ENCODE data around the gene INPP5A. TPM values are rescaled to one million over a fixed set of nuclear protein-coding genes. Genes with fewer than 3 reads are reported as not detected.
A peak's percentile ranks its signal among the peaks of the same experiment; 100 is the strongest.
"Not testable (repeated sequence)": the region's sequence is repeated elsewhere in the genome, so short reads cannot be mapped to it uniquely, and the experiment has no call there.

Gene INPP5A
- polyA plus RNA-seq, 6 donors from 2014 or later = 1.3 to 6.7 (median 2.1) TPM

DNA sequence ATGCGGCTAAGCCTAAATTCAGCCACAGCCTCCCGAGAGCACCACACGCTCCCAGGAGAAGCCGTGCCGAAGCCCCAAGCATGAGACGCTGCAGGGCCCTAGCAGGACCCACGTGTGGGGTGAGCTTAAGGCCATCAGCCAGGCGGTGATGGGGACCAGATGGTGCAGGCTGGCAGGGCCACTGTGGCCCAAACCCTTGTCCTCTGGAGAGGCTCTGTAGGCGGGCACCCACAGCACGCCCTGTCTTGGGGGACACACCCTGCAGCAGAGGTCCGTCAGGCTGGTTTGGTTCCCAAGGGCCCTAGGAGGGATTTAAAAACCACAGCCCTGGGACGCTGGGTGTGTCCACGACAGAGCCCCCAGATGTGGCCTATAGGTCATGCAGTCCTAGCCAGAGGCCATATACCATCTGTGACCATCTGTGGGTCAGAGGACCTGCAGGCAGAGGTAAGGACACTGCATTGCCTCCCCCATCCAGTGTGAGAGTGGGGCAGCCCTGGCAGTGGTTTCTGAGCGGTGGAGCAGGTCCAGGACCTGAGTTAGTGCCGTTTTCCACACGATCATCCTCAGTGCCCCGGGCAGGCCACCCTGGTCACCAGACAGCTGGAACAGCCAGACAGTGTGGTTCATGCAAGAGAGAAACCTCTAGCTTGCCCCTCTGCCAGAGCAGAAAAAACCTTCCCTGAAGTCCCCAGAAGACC is 39.6 kb upstream of the INPP5A start:
- Mint-ChIP-seq H3K27me3 (peaks cover 24 to 49% (median 27%) of the 10 kb centered on the region in 3 donors), H3K4me1 (no peaks in the 10 kb centered on the region), H3K9me3 (no peaks in the 10 kb centered on the region), H3K4me3 (no peak overlapping the region), H3K36me3 (no peaks in the 10 kb centered on the region), H3K27ac (no peak overlapping the region)
- no peak for DNase-seq
- no peak for ATAC-seq (ENCODE audit: low read depth in 2 of 2)

DNA sequence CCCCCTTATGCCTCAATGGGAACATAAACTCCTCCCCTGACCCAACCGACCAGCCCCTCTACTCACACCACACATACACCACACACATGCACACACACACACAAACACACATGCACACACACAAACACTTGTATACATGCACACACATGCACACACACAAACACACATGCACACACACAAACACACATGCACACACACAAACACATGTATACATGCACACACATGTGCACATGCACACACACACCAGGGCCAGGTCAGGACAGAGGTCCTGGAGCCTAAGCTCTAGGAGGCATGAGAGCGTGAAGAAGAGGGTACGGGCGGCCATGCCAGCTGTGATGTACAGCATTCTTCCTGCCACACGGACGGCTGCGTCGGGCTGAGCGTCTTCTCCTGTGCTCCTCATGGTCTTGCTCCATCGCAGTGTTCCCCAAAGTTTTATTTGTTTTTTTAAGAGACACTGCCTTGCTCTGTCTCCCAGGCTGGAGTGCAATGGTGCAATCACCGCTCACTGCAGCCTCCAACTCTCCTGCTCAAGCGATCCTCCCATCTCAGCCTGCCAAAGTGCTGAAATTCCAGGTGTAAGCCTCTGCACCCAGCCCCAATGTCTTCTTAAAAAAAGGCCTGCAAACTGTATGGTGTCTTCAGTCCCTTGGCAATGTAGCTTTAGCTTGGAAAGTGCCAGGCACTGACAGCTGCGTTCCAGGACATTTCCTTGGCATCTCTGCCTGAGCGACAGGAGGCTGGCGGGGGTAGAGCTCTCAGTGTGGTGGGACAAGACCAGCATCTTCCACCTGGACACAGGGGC is 38.8 kb upstream of the INPP5A start:
- no peaks in the 10 kb centered on the region for H3K9me3 Mint-ChIP-seq
- peak overlapping the region in 1 of 8 donors; percentile 53 for H3K4me3 Mint-ChIP-seq
- no peak overlapping the region for H3K27ac Mint-ChIP-seq
- no peak for DNase-seq
- no peaks in the 10 kb centered on the region for H3K36me3 Mint-ChIP-seq
- peaks cover 21 to 49% (median 27%) of the 10 kb centered on the region in 3 donors for H3K27me3 Mint-ChIP-seq
- no peaks in the 10 kb centered on the region for H3K4me1 Mint-ChIP-seq
- no peak for ATAC-seq (ENCODE audit: low read depth in 2 of 2)

GRCh38 chr10:132499367-132499685 is 38.3 kb upstream of the INPP5A start:
- peaks cover 21 to 48% (median 27%) of the 10 kb centered on the region in 3 donors for H3K27me3 Mint-ChIP-seq
- no peaks in the 10 kb centered on the region for H3K4me1 Mint-ChIP-seq
- H3K36me3 Mint-ChIP-seq = no peaks in the 10 kb centered on the region
- DNase-seq (no peak), ATAC-seq (ENCODE audit: low read depth in 2 of 2) (no peak)
- H3K27ac Mint-ChIP-seq = no peak overlapping the region
- no peaks in the 10 kb centered on the region for H3K9me3 Mint-ChIP-seq
- no peak overlapping the region for H3K4me3 Mint-ChIP-seq

DNA sequence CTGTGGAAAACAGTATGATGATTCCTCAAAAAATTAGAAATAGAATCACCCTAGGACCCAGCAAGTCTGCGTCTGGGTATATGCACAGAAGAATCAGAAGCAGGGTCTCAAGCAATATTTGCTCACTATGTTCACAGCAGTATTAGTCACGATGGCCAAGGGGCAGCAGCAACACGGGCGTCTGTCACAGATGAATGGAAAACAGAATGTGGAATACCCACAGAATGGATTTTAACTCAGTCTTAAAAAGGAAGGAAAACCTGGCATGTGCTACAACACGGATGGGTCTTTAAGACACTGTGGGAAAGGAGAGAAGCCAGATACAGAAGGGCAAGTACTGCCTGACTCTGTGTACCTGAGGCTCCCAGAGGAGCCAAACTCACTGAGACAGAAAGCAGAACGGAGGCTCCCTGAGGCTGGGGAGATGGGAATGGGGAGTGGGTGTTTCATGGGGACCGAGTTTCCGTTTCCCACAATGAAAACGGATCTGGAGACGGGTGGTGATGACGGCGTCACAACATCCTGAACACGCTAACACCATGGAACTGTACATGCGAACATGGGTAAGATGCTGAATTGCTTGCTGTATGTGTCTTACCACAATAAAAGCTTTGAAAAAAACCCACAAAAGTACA is 36.7 kb upstream of the INPP5A start:
- Mint-ChIP-seq H3K27ac (no peak overlapping the region), H3K4me3 (no peak overlapping the region), H3K27me3 (peaks cover 21 to 38% (median 27%) of the 10 kb centered on the region in 3 donors)

DNA sequence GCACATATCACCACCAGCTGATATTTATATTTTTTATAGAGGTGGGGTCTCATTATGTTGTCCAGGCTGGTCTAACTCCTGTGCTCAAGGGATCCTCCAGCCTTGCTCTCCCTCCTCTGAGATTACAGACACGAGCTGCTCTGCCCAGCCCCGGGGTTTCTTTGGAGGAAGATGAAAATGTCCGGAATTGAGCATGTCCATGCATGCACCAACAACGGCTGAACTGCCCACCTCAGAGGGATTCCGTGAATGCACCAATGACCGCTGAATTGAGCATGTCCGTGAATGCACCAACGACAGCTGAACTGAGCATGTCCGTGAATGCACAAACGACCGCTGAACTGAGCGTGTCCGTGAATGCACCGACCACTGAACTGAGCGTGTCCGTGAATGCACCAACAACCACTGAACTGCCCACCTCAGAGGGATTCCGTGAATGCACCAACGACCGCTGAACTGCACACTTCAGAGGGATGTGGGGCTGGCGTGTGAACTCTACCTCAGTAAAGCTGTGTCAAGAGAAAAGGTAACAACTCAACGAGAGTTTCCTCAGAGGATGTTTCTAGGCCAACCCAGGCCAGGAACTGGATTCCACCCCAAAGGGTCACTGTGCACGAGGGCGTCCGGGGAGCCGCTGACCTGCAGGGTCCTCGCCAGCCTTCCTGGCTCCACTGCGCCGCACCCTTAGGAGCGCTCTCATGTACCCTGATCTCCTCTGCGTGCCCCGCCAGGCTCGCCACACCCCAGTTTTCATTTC is 34.9 kb upstream of the INPP5A start:
- no peak for ATAC-seq (ENCODE audit: low read depth in 2 of 2)
- Mint-ChIP-seq H3K27ac (no peak overlapping the region), H3K4me3 (peak overlapping the region in 1 of 8 donors; percentile 72), H3K9me3 (no peaks in the 10 kb centered on the region), H3K36me3 (no peaks in the 10 kb centered on the region), H3K4me1 (peaks cover 0 to 4% (median 0%) of the 10 kb centered on the region in 3 donors), H3K27me3 (peaks cover 14 to 26% (median 21%) of the 10 kb centered on the region in 3 donors)
- DNase-seq = no peak

More for the DNA sequence above, 36.7 kb upstream of the INPP5A start:
- DNase-seq = no peak
- Mint-ChIP-seq H3K4me1 (no peaks in the 10 kb centered on the region), H3K36me3 (no peaks in the 10 kb centered on the region), H3K9me3 (no peaks in the 10 kb centered on the region)
- no peak for ATAC-seq (ENCODE audit: low read depth in 2 of 2)

GRCh38 chr10:132503581-132504421 is 33.8 kb upstream of the INPP5A start:
- peaks cover 0 to 4% (median 0%) of the 10 kb centered on the region in 3 donors for H3K4me1 Mint-ChIP-seq
- no peak overlapping the region for H3K4me3 Mint-ChIP-seq
- H3K27me3 Mint-ChIP-seq = peaks cover 8 to 18% (median 17%) of the 10 kb centered on the region in 3 donors
- no peaks in the 10 kb centered on the region for H3K36me3 Mint-ChIP-seq
- no peak for ATAC-seq (ENCODE audit: low read depth in 2 of 2)
- H3K27ac Mint-ChIP-seq = no peak overlapping the region
- no peak for DNase-seq
- no peaks in the 10 kb centered on the region for H3K9me3 Mint-ChIP-seq

DNA sequence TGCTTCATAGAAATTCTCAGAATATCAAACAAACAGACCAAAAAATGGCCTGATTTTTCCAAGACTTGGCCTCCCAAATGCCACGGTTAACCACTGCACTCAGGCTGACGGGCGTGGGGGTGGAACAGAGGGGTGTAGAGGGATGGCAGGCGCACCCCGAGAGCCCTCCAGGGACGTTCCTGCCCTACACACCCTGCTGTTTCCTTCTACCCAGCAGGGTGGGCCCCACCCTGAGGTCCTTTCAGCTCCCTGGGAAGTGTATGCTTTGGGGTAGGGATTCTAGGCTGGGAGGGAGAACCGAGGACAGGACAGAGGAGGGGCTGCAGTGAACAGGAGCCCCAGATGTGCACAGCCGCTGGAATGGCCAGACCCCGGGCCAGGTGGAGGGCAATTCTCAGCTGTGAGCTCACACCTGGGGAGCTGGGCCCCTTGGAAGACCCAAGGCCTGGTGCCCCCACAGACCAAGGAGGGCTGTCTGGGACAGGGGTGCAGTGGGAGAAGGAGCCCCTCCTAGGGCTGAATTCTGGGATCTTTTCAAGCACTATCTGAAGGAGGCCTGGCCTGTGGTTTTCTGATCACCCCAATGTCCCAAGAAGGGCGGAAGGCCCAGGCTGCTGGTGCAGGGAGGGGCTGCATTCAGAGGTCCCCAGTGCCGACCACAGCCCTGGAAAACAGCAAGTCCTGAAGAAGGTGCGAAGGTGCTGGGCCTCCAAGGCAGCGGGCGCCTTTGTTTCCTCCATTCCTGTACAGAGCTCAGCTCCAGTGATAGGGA is 32.9 kb upstream of the INPP5A start:
- H3K4me3 Mint-ChIP-seq = no peak overlapping the region
- no peaks in the 10 kb centered on the region for H3K9me3 Mint-ChIP-seq
- DNase-seq = no peak
- peaks cover 7 to 14% (median 13%) of the 10 kb centered on the region in 3 donors for H3K27me3 Mint-ChIP-seq
- peaks cover 0 to 4% (median 0%) of the 10 kb centered on the region in 3 donors for H3K4me1 Mint-ChIP-seq
- peak overlapping the region in 2 of 6 donors; percentile 7 to 26 for H3K27ac Mint-ChIP-seq
- no peak for ATAC-seq (ENCODE audit: low read depth in 2 of 2)
- H3K36me3 Mint-ChIP-seq = no peaks in the 10 kb centered on the region

DNA sequence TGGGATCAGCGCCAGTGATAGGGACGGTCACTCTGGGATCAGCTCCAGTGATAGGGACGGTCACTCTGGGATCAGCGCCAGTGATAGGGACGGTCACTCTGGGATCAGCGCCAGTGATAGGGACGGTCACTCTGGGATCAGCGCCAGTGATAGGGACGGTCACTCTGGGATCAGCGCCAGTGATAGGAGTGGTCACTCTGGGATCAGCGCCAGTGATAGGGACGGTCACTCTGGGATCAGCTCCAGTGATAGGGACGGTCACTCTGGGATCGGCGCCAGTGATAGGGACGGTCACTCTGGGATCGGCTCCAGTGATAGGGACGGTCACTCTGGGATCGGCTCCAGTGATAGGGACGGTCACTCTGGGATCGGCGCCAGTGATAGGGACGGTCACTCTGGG is 32.0 kb upstream of the INPP5A start:
- H3K27me3 Mint-ChIP-seq = peaks cover 4 to 14% (median 7%) of the 10 kb centered on the region in 3 donors
- not testable (repeated sequence) for DNase-seq; H3K4me1 Mint-ChIP-seq; H3K27ac Mint-ChIP-seq; H3K4me3 Mint-ChIP-seq; H3K9me3 Mint-ChIP-seq; H3K36me3 Mint-ChIP-seq; ATAC-seq (ENCODE audit: low read depth in 2 of 2)

DNA sequence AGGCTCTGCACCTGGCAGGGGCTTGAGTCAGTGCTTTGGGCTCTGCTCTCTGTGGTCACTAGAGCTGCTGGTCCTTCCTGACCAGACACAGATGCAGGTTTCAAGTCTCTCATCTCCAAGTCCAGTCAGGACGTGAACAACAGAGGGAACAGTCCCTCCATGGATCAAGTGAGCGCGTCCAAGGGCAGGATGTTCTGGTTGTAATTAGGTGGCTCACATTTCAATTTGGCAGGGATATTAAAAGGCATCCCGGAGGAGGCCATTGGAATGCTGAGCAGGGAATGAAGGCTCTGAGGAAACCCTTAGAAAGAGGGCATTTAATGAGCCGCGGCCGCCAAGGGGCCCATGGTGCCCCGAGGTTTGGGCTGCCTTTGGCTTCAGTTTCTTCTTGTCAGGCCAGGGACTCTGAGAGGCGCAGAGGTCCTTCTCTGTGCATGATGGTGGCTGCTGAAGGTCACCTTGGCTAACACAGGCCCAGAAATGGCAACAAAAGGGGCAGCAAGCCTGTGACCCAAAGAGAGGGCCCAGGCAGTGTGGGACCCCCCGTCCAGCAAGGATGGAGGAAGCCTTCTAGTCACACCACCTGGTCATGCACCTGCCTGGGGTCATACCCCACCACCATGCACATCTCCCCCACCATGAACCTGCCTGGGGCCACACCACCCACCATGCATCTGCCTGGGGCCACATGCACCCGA is 30.7 kb upstream of the INPP5A start:
- DNase-seq (no peak), ATAC-seq (ENCODE audit: low read depth in 2 of 2) (no peak)
- Mint-ChIP-seq H3K27ac (peak overlapping the region in 1 of 6 donors; percentile 39), H3K36me3 (no peaks in the 10 kb centered on the region), H3K4me1 (peaks cover 0 to 4% (median 0%) of the 10 kb centered on the region in 3 donors), H3K9me3 (no peaks in the 10 kb centered on the region), H3K27me3 (peaks cover 0 to 3% (median 0%) of the 10 kb centered on the region in 3 donors), H3K4me3 (peak overlapping the region in 1 of 8 donors; percentile 5)

GRCh38 chr10:132507409-132507955 is 30.1 kb upstream of the INPP5A start:
- Mint-ChIP-seq H3K27me3 (no peaks in the 10 kb centered on the region), H3K4me3 (no peak overlapping the region), H3K4me1 (peaks cover 0 to 4% (median 0%) of the 10 kb centered on the region in 3 donors), H3K27ac (peak overlapping the region in 1 of 6 donors; percentile 39), H3K36me3 (no peaks in the 10 kb centered on the region), H3K9me3 (peaks cover 0 to 1% (median 0%) of the 10 kb centered on the region in 7 donors)
- ATAC-seq (ENCODE audit: low read depth in 2 of 2) (no peak), DNase-seq (no peak)

GRCh38 chr10:132507956-132508490 is 29.6 kb upstream of the INPP5A start:
- no peaks in the 10 kb centered on the region for H3K36me3 Mint-ChIP-seq
- peak overlapping the region in 1 of 6 donors; percentile 39 for H3K27ac Mint-ChIP-seq
- no peak overlapping the region for H3K4me3 Mint-ChIP-seq
- H3K9me3 Mint-ChIP-seq = peaks cover 0 to 7% (median 0%) of the 10 kb centered on the region in 7 donors
- ATAC-seq (ENCODE audit: low read depth in 2 of 2) (no peak), DNase-seq (no peak)
- peaks cover 0 to 4% (median 0%) of the 10 kb centered on the region in 3 donors for H3K4me1 Mint-ChIP-seq
- no peaks in the 10 kb centered on the region for H3K27me3 Mint-ChIP-seq
